Measurements from ENCODE around the gene C4orf17.
"Not testable (repeated sequence)": the region's sequence is repeated elsewhere in the genome, so short reads cannot be mapped to it uniquely, and the experiment has no call there.

Gene C4orf17

GRCh38 chr4:99529956-99530355 is 19.1 kb downstream of the C4orf17 start:
- in situ Hi-C loops (cut with MboI; ENCODE audit: low sequenced_read_pairs, unreplicated experiment), result no loop called here
- DNase-seq (ENCODE audit: low spot score), result no peak
- TF ChIP-seq CTCF (IDR thresholded peaks at IDR 0.05; ENCODE audit: borderline replicate concordance, control extremely low read depth, extremely low read depth, insufficient read depth, missing control alignments), result no peak

GRCh38 chr4:99534699-99535098 is 23.9 kb downstream of the C4orf17 start:
- in situ Hi-C loops (cut with MboI; ENCODE audit: low sequenced_read_pairs, unreplicated experiment); DNase-seq (ENCODE audit: low spot score): not testable (repeated sequence)

GRCh38 chr4:99536271-99536670 is 25.4 kb downstream of the C4orf17 start:
- in situ Hi-C loops (cut with MboI; ENCODE audit: low sequenced_read_pairs, unreplicated experiment), result no loop called here
- DNase-seq (ENCODE audit: low spot score), result no peak
- no peak for TF ChIP-seq CTCF (IDR thresholded peaks at IDR 0.05; ENCODE audit: borderline replicate concordance, control extremely low read depth, extremely low read depth, insufficient read depth, missing control alignments)

GRCh38 chr4:99536848-99537247 is 26.0 kb downstream of the C4orf17 start:
- TF ChIP-seq CTCF (IDR thresholded peaks at IDR 0.05; ENCODE audit: borderline replicate concordance, control extremely low read depth, extremely low read depth, insufficient read depth, missing control alignments), result no peak
- in situ Hi-C loops (cut with MboI; ENCODE audit: low sequenced_read_pairs, unreplicated experiment), result no loop called here
- no peak for DNase-seq (ENCODE audit: low spot score)

- in situ Hi-C loops (cut with MboI; ENCODE audit: low sequenced_read_pairs, unreplicated experiment), result no loop called here
- no peak for TF ChIP-seq CTCF (IDR thresholded peaks at IDR 0.05; ENCODE audit: borderline replicate concordance, control extremely low read depth, extremely low read depth, insufficient read depth, missing control alignments)
- DNase-seq (ENCODE audit: low spot score), result no peak
Observed at GRCh38 chr4:99537674-99538073, 26.9 kb downstream of the C4orf17 start.

GRCh38 chr4:99540277-99540939 is 29.6 kb downstream of the C4orf17 start:
- no peak for DNase-seq (ENCODE audit: low spot score)
- in situ Hi-C loops (cut with MboI; ENCODE audit: low sequenced_read_pairs, unreplicated experiment), result no loop called here
- TF ChIP-seq CTCF (IDR thresholded peaks at IDR 0.05; ENCODE audit: borderline replicate concordance, control extremely low read depth, extremely low read depth, insufficient read depth, missing control alignments), result no peak

GRCh38 chr4:99552872-99553271 is 42.1 kb downstream of the C4orf17 start:
- no peak for TF ChIP-seq CTCF (IDR thresholded peaks at IDR 0.05; ENCODE audit: borderline replicate concordance, control extremely low read depth, extremely low read depth, insufficient read depth, missing control alignments)
- DNase-seq (ENCODE audit: low spot score), result no peak
- in situ Hi-C loops (cut with MboI; ENCODE audit: low sequenced_read_pairs, unreplicated experiment), result loop anchor here (10.0 kb wide), 1 partner anchor 322 kb away; no protein-coding TSS in a partner anchor

All from GM13976 (cell line).